DMS153 (cell line): Measurements from ENCODE around the gene ABCA2.
"Not testable (repeated sequence)": the region's sequence is repeated elsewhere in the genome, so short reads cannot be mapped to it uniquely, and the experiment has no call there.

Source experiments
- DNase-seq: peaks from one replicate; lab custom pipeline; 2025; lab: John Stamatoyannopoulos, UW

The ABCA2 gene

GRCh38 chr9:137044502-137045177, 16.6 kb upstream of the ABCA2 start:
- peak; percentile 78 for DNase-seq

- DNase-seq: no peak
Measured at GRCh38 chr9:137044037-137044436, 16.0 kb upstream of the ABCA2 start.

GRCh38 chr9:137042751-137043727, 15.0 kb upstream of the ABCA2 start:
- DNase-seq: no peak

GRCh38 chr9:137041124-137041523, 13.1 kb upstream of the ABCA2 start:
- no peak for DNase-seq

- DNase-seq: no peak
Measured at GRCh38 chr9:137040568-137040967, 12.5 kb upstream of the ABCA2 start.

GRCh38 chr9:137039611-137040366, 11.8 kb upstream of the ABCA2 start:
- DNase-seq: no peak

GRCh38 chr9:137038916-137039315, 10.9 kb upstream of the ABCA2 start:
- no peak for DNase-seq

GRCh38 chr9:137037483-137037882, 9.4 kb upstream of the ABCA2 start:
- DNase-seq: no peak

GRCh38 chr9:137037035-137037434, 9.0 kb upstream of the ABCA2 start:
- no peak for DNase-seq

- no peak for DNase-seq
Measured at GRCh38 chr9:137035937-137036336, 7.9 kb upstream of the ABCA2 start.

GRCh38 chr9:137035507-137035834, 7.4 kb upstream of the ABCA2 start:
- DNase-seq: no peak

- DNase-seq: peak; percentile 44
Measured at GRCh38 chr9:137034709-137035506, 6.9 kb upstream of the ABCA2 start.

GRCh38 chr9:137034039-137034708, 6.1 kb upstream of the ABCA2 start:
- DNase-seq: no peak

- not testable (repeated sequence) for DNase-seq
Measured at GRCh38 chr9:137033481-137033880, 5.4 kb upstream of the ABCA2 start.

GRCh38 chr9:137032858-137033257, 4.8 kb upstream of the ABCA2 start:
- DNase-seq: no peak

- no peak for DNase-seq
Measured at GRCh38 chr9:137031904-137032640, 4.0 kb upstream of the ABCA2 start, which contains the start of gene FUT7. Gene FUT7, minus strand, starts transcription at chr9:137032088. Its CDS starts 97 bp downstream, at chr9:137031991.

- DNase-seq: no peak
Measured at GRCh38 chr9:137030538-137031527, 2.8 kb upstream of the ABCA2 start.

GRCh38 chr9:137030006-137030405, 2.0 kb upstream of the ABCA2 start:
- DNase-seq: no peak
